HEK293 (cell line): Measurements from ENCODE around the gene PACSIN2.

Source experiments
- CTCF ChIP-seq: fragments of 450-650 bp; formaldehyde crosslinking; IDR thresholded peaks from 2 replicates; pipeline ENCODE4 v1.5.1; 2016; ENCODE audit warnings: missing biosample characterization, missing genetic modification characterization
- MEIS1 ChIP-seq: sonication (generic); formaldehyde crosslinking; IDR thresholded peaks from 2 replicates; pipeline ENCODE4 v1.8.1; 2022; ENCODE audit warnings: missing genetic modification reagents, mild to moderate bottlenecking, borderline replicate concordance
- ZNF707 ChIP-seq: fragments of 450-650 bp; formaldehyde crosslinking; IDR thresholded peaks from 2 replicates; pipeline ENCODE4 v1.5.1; 2016; ENCODE audit warnings: missing biosample characterization, missing genetic modification characterization

GRCh38 chr22:42932197-42932519, 82.8 kb downstream of the PACSIN2 start:
- TF ChIP-seq CTCF (tag by site-specific recombination) (no peak), MEIS1 (no peak), ZNF707 (tag by site-specific recombination) (no peak)
